Esophagus muscularis mucosa (tissue), 4 donors: Measurements from ENCODE around the gene ULBP3. TPM values are rescaled to one million over a fixed set of nuclear protein-coding genes. Genes with fewer than 3 reads are reported as not detected.

ENCODE experiments used
- DNase-seq: peaks from one replicate; pipeline ENCODE4 v3.0.0-alpha.2; 2017; ENCODE audit errors: extremely low spot score
- H3K27ac ChIP-seq, 4 donors: fragments of 200-600 bp; sonication (generic); replicated peaks in 1 of 4; 1 replicate in 3 of 4; 2 replicates in 1 of 4; pipeline ENCODE4 v1.5.1; 2016 to 2019; ENCODE audit warnings: mild to moderate bottlenecking in 1 of 4
- H3K27me3 ChIP-seq, 4 donors: fragments of 200-600 bp; sonication (generic); one replicate each; pipeline versions ENCODE4 v1.5.1 to v1.6.0; 2016 to 2019
- H3K36me3 ChIP-seq, 4 donors: fragments of 200-600 bp; sonication (generic); one replicate each; pipeline ENCODE4 v1.5.1; 2016 to 2019
- H3K4me1 ChIP-seq, 4 donors: fragments of 200-600 bp; sonication (generic); one replicate each; pipeline ENCODE4 v1.5.1; 2016 to 2019
- H3K4me3 ChIP-seq, 4 donors: fragments of 200-600 bp; sonication (generic); 1 replicate in 2 of 4; 2 replicates in 2 of 4; pipeline ENCODE4 v1.5.1; 2016 to 2019; ENCODE audit warnings: mild to moderate bottlenecking in 4 of 4, moderate library complexity in 1 of 4
- H3K9me3 ChIP-seq, 4 donors: fragments of 200-600 bp; sonication (generic); 1 replicate in 3 of 4; 2 replicates in 1 of 4; pipeline ENCODE4 v1.5.1; 2016 to 2019
- CTCF ChIP-seq, 3 experiments: fragments of 200-600 bp in 2 of 3; fragments of 450-650 bp in 1 of 3; sonication (generic) in 2 of 3; IDR thresholded peaks; one replicate each; pipeline ENCODE4 v1.5.1; 2017 to 2019; ENCODE audit warnings: antibody characterized with exemption in 3 of 3, mild to moderate bottlenecking in 2 of 3, moderate library complexity in 1 of 3
- EP300 ChIP-seq: sonication (generic); formaldehyde crosslinking; IDR thresholded peaks from one replicate; pipeline ENCODE4 v1.6.1; 2017; ENCODE audit warnings: antibody characterized with exemption
- POLR2A ChIP-seq: fragments of 450-650 bp; IDR thresholded peaks from one replicate; pipeline ENCODE4 v1.6.1; 2017; ENCODE audit warnings: antibody characterized with exemption, moderate library complexity, mild to moderate bottlenecking, low read depth
- POLR2AphosphoS5 ChIP-seq, 2 donors: sonication (generic); formaldehyde crosslinking; IDR thresholded peaks; one replicate each; pipeline ENCODE4 v1.6.1; 2017; ENCODE audit warnings: antibody characterized with exemption in 2 of 2
- WGBS: methylation state at CpG from one replicate; pipeline ENCODE4 v1.1.5; 2018; 5-methylcytosine and 5-hydroxymethylcytosine counted together
- intact Hi-C: fragments of 100-400 bp; cut with DNase I; formaldehyde crosslinking; loops from one replicate; pipeline ENCODE4 v1.15.1; 2023
- total RNA-seq, 4 donors: library from RNA; depleted of rRNA; stranded (reverse); fragments of >200 nt; gene quantifications; one replicate each; pipeline versions ENCODE4 v1.1.0 to v1.2.1, GENCODE V29; 2016

The ULBP3 gene
- total RNA-seq, 4 donors from 2014 or later = 0.50 to 0.86 (median 0.65) TPM; not detected in 1

GRCh38 chr6:150048099-150048498, 20.8 kb downstream of the ULBP3 start:
- no peak for TF ChIP-seq POLR2A
- TF ChIP-seq CTCF (IDR thresholded peaks at IDR 0.05) = no peak
- TF ChIP-seq POLR2AphosphoS5 (IDR thresholded peaks at IDR 0.05) = no peak
- no peak for TF ChIP-seq EP300
- DNase-seq = no peak
- intact Hi-C loops = no loop called here
- Histone ChIP-seq H3K27me3 (peaks cover 0 to 34% (median 0%) of the 10 kb centered on the region in 4 donors), H3K9me3 (no peaks in the 10 kb centered on the region), H3K36me3 (no peaks in the 10 kb centered on the region), H3K4me1 (no peaks in the 10 kb centered on the region), H3K4me3 (no peak overlapping the region), H3K27ac (no peak overlapping the region)
- WGBS = 62% methylated on average over 4 of the region's 4 CpGs

GRCh38 chr6:150046943-150047342, 22.0 kb downstream of the ULBP3 start:
- H3K36me3 ChIP-seq = no peaks in the 10 kb centered on the region
- no peaks in the 10 kb centered on the region for H3K9me3 ChIP-seq
- H3K4me1 ChIP-seq = no peaks in the 10 kb centered on the region
- H3K27me3 ChIP-seq = peaks cover 0 to 28% (median 0%) of the 10 kb centered on the region in 4 donors
- intact Hi-C loops = no loop called here
- no peak overlapping the region for H3K27ac ChIP-seq
- no peak for DNase-seq
- TF ChIP-seq CTCF (IDR thresholded peaks at IDR 0.05) (no peak), POLR2A (no peak), EP300 (no peak), POLR2AphosphoS5 (IDR thresholded peaks at IDR 0.05) (no peak)
- 89% methylated on average over 1 of the region's 1 CpG for WGBS
- no peak overlapping the region for H3K4me3 ChIP-seq

GRCh38 chr6:150044621-150045145, 24.2 kb downstream of the ULBP3 start:
- WGBS = 89% methylated on average over 10 of the region's 10 CpGs
- intact Hi-C loops = no loop called here
- DNase-seq = no peak
- peaks cover 0 to 39% (median 3%) of the 10 kb centered on the region in 4 donors for H3K27me3 ChIP-seq
- H3K4me3 ChIP-seq = no peak overlapping the region
- H3K4me1 ChIP-seq = no peaks in the 10 kb centered on the region
- H3K27ac ChIP-seq = no peak overlapping the region
- no peaks in the 10 kb centered on the region for H3K36me3 ChIP-seq
- H3K9me3 ChIP-seq = no peaks in the 10 kb centered on the region
- TF ChIP-seq POLR2A (no peak), EP300 (no peak), CTCF (IDR thresholded peaks at IDR 0.05) (no peak), POLR2AphosphoS5 (IDR thresholded peaks at IDR 0.05) (no peak)

- no peak for TF ChIP-seq EP300
- TF ChIP-seq POLR2AphosphoS5 (IDR thresholded peaks at IDR 0.05) = no peak
- no peak for TF ChIP-seq POLR2A
- TF ChIP-seq CTCF (IDR thresholded peaks at IDR 0.05) = no peak
- WGBS = 84% methylated on average over 16 of the region's 19 CpGs
- no peak overlapping the region for H3K27ac ChIP-seq
Observed at GRCh38 chr6:150043501-150044412, 25.2 kb downstream of the ULBP3 start.

More at GRCh38 chr6:150043501-150044412, 25.2 kb downstream of the ULBP3 start:
- Histone ChIP-seq H3K4me1 (no peaks in the 10 kb centered on the region), H3K4me3 (no peak overlapping the region), H3K9me3 (no peaks in the 10 kb centered on the region), H3K36me3 (no peaks in the 10 kb centered on the region), H3K27me3 (peaks cover 0 to 40% (median 10%) of the 10 kb centered on the region in 4 donors)
- intact Hi-C loops = no loop called here
- DNase-seq = no peak
